ENCODE data around the gene SFT2D3. TPM values are rescaled to one million over a fixed set of nuclear protein-coding genes. Genes with fewer than 3 reads are reported as not detected.

Gene SFT2D3
- total and polyA plus RNA-seq, 2 donors (not counting 1 experiment from before 2014, with no cell fraction given) = 3.5 to 14.2 TPM

DNA sequence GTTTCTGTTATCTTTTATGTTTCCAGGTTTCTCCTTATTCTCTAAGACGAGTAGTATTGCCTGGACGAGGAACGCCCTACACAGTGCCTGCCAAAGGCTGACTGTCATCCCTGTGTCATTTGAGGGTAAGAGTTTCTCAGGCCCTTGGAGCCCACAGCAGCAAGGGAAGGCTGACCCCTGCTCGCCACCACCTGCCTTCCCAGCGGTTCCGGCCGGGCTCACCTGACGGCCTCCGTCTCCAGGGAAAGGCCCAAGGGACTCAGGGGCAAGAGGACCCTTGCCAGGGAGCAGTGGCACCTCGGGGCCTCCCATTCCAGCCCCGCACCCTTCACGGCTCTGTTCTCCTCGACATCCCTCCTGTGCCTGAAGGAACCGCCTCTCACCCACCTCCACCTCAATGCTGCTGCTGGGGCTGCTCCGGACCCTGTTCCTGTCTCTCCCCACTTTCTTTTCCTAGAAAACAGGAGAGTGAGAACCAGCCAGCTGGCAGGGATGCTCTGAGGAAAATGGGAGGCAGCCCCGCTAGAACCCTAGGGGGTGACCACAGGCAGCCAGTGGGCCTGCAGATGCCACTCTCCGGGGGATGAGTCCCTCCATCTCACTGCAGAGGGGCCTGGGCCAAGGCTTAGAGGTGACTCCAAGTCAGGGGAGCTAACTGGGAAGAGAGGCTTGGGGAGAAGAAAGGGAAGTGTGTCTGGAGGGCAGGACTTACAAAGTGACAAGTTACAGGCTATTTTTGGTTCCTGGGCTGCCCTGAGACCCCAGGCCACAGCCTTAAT is 27.8 kb upstream of the SFT2D3 start:
- DNase-seq = no peak
- ATAC-seq (ENCODE audit: low read depth) = no peak
- intact Hi-C loops (cut with micrococcal nuclease) = no loop called here
- peaks cover 11% of the 10 kb centered on the region for H3K4me1 Mint-ChIP-seq
- peak overlapping the region; percentile 54 for H3K4me3 Mint-ChIP-seq
- H3K27ac Mint-ChIP-seq = no peak overlapping the region
- 97% methylated on average over 15 of the region's 17 CpGs for WGBS (ENCODE audit: insufficient coverage)
- H3K27me3 Mint-ChIP-seq = peaks cover 43% of the 10 kb centered on the region
- Histone ChIP-seq H3K27ac (ENCODE audit: low read length in 2 of 2) (no peak overlapping the region), H3K4me3 (ENCODE audit: control extremely low read depth in 1 of 5, extremely low read depth in 1 of 5, insufficient read depth in 1 of 5, low read depth in 2 of 5, low read length in 4 of 5) (no peak overlapping the region), H3K79me2 (ENCODE audit: control insufficient read depth, insufficient read depth, low read length) (no peaks in the 10 kb centered on the region), H3K4me1 (ENCODE audit: control insufficient read depth in 2 of 2, insufficient read depth in 2 of 2, low read length in 2 of 2) (peaks cover 12 to 14% of the 10 kb centered on the region in 2 donors), H3K4me2 (replicated peaks; ENCODE audit: low read depth, low read length, poor library complexity, severe bottlenecking) (no peak overlapping the region), H3K9me3 (ENCODE audit: control extremely low read depth in 1 of 3, control insufficient read depth in 2 of 3, insufficient read depth in 1 of 3, low read length in 2 of 3) (peaks cover 0 to 3% (median 0%) of the 10 kb centered on the region in 3 donors), H3K9ac (ENCODE audit: low read length) (no peak overlapping the region), H3K36me3 (replicated peaks in 1 of 2; ENCODE audit: control extremely low read depth in 1 of 2, control insufficient read depth in 1 of 2, extremely low read depth in 1 of 2, insufficient read depth in 2 of 2, low read length in 1 of 2) (no peaks in the 10 kb centered on the region), H3K27me3 (replicated peaks in 1 of 4; ENCODE audit: control extremely low read depth in 1 of 4, control insufficient read depth in 3 of 4, insufficient read depth in 4 of 4, low read length in 3 of 4) (peaks cover 0 to 36% (median 23%) of the 10 kb centered on the region in 4 experiments), H2AFZ (ENCODE audit: insufficient read depth, low read depth, low read length, poor library complexity, severe bottlenecking) (no peak overlapping the region), H4K20me1 (ENCODE audit: control insufficient read depth, insufficient read depth, low read length, poor library complexity, severe bottlenecking) (no peaks in the 10 kb centered on the region)
- TF ChIP-seq, protein P1, sequence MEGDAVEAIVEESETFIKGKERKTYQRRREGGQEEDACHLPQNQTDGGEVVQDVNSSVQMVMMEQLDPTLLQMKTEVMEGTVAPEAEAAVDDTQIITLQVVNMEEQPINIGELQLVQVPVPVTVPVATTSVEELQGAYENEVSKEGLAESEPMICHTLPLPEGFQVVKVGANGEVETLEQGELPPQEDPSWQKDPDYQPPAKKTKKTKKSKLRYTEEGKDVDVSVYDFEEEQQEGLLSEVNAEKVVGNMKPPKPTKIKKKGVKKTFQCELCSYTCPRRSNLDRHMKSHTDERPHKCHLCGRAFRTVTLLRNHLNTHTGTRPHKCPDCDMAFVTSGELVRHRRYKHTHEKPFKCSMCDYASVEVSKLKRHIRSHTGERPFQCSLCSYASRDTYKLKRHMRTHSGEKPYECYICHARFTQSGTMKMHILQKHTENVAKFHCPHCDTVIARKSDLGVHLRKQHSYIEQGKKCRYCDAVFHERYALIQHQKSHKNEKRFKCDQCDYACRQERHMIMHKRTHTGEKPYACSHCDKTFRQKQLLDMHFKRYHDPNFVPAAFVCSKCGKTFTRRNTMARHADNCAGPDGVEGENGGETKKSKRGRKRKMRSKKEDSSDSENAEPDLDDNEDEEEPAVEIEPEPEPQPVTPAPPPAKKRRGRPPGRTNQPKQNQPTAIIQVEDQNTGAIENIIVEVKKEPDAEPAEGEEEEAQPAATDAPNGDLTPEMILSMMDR (IDR thresholded peaks at IDR 0.05) = no peak
- no peak for TF ChIP-seq EZH2 (IDR thresholded peaks at IDR 0.05; ENCODE audit: borderline replicate concordance, insufficient read depth, low read depth, low read length, poor library complexity, severe bottlenecking)
- H3K9me3 Mint-ChIP-seq (ENCODE audit: insufficient read depth) = no peaks in the 10 kb centered on the region
- ChIA-PET POLR2A (no interaction called here), CTCF (interaction anchor here (1.2 kb wide), 1 partner anchor 29 kb away, joined by 3 read pairs; no protein-coding TSS in a partner anchor)
